Measurements from ENCODE around the gene MAPT. TPM values are rescaled to one million over a fixed set of nuclear protein-coding genes. Genes with fewer than 3 reads are reported as not detected.
"Not testable (repeated sequence)": the region's sequence is repeated elsewhere in the genome, so short reads cannot be mapped to it uniquely, and the experiment has no call there.

MAPT gene
- total RNA-seq, 1 donor from 2014 or later, result 2.1 TPM

DNA sequence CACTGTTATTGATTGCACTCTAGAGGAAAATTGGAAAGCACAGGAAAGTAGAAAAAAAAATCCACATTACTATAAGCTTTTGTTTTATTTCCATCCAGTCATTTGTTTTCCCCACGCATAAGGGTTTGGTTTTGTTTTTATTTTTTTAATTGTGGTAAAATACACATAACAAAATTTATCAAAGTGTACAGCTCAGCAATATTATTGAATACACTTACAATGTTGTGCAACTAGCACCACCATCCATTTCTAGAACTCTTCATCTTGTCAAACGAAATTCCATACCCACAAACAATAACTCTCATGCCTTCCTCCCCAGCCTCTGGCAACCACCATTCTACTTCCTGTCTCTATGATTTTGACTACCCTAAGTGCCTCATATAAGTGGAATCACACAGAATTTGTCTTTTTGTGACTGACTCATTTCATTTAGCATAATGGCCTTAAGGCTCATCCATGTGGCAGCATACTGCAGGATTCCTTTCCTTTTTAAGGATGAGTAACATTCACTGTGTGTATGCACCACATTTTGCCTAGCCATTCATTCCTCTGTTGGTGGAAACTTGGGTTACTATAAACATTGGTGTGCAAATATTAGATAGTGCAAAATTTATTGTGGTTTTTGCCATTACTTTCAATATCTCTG lies 38.5 kb upstream of the MAPT start:
- no peaks in the 10 kb centered on the region for H4K20me1 ChIP-seq (ENCODE audit: insufficient read depth, low read length)
- H3K27me3 ChIP-seq (ENCODE audit: insufficient read depth, low read length), result peaks cover 6% of the 10 kb centered on the region
- H3K36me3 ChIP-seq (ENCODE audit: insufficient read depth, low read length), result no peaks in the 10 kb centered on the region
- no peaks in the 10 kb centered on the region for H3K9me3 Mint-ChIP-seq (ENCODE audit: unreplicated experiment)
- H3K4me3 ChIP-seq (ENCODE audit: insufficient read depth, low read depth, low read length), result no peak overlapping the region
- no peak for FAIRE-seq
- H3K4me1 Mint-ChIP-seq (ENCODE audit: low read depth, unreplicated experiment), result no peaks in the 10 kb centered on the region
- H3K9ac ChIP-seq (ENCODE audit: low read length), result no peak overlapping the region
- H3K27ac Mint-ChIP-seq (ENCODE audit: unreplicated experiment), result no peak overlapping the region
- H3K79me2 ChIP-seq (ENCODE audit: insufficient read depth, low read length), result no peaks in the 10 kb centered on the region
- H3K27ac ChIP-seq (ENCODE audit: low read depth, low read length), result no peak overlapping the region
- H3K4me2 ChIP-seq (ENCODE audit: low read length), result no peak overlapping the region
- H3K27me3 Mint-ChIP-seq (ENCODE audit: low read depth, unreplicated experiment), result peaks cover 40% of the 10 kb centered on the region
- no peaks in the 10 kb centered on the region for H3K4me1 ChIP-seq (ENCODE audit: insufficient read depth, low read length)
- DNase-seq (ENCODE audit: low read depth), result no peak
- no peaks in the 10 kb centered on the region for H3K9me3 ChIP-seq (ENCODE audit: insufficient read depth, low read depth, low read length)
- no peak overlapping the region for H3K4me3 Mint-ChIP-seq (ENCODE audit: unreplicated experiment)
- no peaks in the 10 kb centered on the region for H3K36me3 Mint-ChIP-seq (ENCODE audit: low read depth, unreplicated experiment)
- no peak overlapping the region for H2AFZ ChIP-seq (ENCODE audit: low read depth, low read length)
- no peak for TF ChIP-seq EZH2 (IDR thresholded peaks at IDR 0.05; ENCODE audit: insufficient read depth, low read length)
- TF ChIP-seq, protein P1, sequence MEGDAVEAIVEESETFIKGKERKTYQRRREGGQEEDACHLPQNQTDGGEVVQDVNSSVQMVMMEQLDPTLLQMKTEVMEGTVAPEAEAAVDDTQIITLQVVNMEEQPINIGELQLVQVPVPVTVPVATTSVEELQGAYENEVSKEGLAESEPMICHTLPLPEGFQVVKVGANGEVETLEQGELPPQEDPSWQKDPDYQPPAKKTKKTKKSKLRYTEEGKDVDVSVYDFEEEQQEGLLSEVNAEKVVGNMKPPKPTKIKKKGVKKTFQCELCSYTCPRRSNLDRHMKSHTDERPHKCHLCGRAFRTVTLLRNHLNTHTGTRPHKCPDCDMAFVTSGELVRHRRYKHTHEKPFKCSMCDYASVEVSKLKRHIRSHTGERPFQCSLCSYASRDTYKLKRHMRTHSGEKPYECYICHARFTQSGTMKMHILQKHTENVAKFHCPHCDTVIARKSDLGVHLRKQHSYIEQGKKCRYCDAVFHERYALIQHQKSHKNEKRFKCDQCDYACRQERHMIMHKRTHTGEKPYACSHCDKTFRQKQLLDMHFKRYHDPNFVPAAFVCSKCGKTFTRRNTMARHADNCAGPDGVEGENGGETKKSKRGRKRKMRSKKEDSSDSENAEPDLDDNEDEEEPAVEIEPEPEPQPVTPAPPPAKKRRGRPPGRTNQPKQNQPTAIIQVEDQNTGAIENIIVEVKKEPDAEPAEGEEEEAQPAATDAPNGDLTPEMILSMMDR (IDR thresholded peaks at IDR 0.05; ENCODE audit: insufficient read depth, low read depth, low read length), result no peak

DNA sequence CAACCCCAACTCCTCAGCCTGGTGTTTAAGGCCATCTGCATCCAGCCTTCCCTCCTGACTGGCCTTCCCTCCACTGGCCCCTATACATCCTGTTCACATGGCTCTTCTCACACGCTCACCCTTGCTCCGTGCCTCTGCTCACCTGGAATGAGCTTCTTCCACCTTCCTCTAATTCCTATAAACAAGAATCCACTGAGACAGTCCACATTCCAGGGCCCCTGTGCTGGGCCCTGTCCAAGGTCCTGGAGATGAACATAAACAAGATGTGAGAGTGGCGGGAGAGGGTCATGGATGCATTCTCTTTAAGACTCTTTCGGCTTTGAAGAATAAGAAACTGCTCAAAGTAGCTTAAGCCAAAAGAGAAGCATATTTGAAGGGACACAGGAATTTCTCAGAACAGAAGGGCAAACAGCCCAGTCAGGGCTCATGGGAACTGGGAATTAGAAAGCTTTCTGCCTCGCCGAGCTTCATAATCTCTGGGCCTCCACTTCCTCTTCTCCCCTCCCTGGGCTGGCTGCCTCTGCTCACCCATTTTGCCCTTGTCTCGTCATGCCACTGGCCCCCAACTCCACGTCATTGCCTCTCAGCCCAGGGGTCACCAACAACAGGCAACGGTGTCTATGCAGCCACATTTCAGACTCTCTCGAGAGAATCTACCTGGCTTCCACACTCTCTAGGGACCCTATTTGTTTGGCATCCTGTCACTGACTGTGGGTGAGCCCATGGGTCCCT lies 36.2 kb upstream of the MAPT start:
- H3K27me3 Mint-ChIP-seq (ENCODE audit: low read depth, unreplicated experiment), result peaks cover 41% of the 10 kb centered on the region
- no peaks in the 10 kb centered on the region for H3K36me3 Mint-ChIP-seq (ENCODE audit: low read depth, unreplicated experiment)
- no peak for FAIRE-seq
- TF ChIP-seq, protein P1 (IDR thresholded peaks at IDR 0.05; ENCODE audit: insufficient read depth, low read depth, low read length), result no peak
- TF ChIP-seq EZH2 (IDR thresholded peaks at IDR 0.05; ENCODE audit: insufficient read depth, low read length), result no peak
- H3K4me3 Mint-ChIP-seq (ENCODE audit: unreplicated experiment), result no peak overlapping the region
- DNase-seq (ENCODE audit: low read depth), result peak; percentile 8
- Histone ChIP-seq H3K27ac (ENCODE audit: low read depth, low read length) (no peak overlapping the region), H3K9ac (ENCODE audit: low read length) (no peak overlapping the region), H3K4me3 (ENCODE audit: insufficient read depth, low read depth, low read length) (no peak overlapping the region), H4K20me1 (ENCODE audit: insufficient read depth, low read length) (no peaks in the 10 kb centered on the region), H2AFZ (ENCODE audit: low read depth, low read length) (no peak overlapping the region), H3K4me2 (ENCODE audit: low read length) (no peak overlapping the region), H3K4me1 (ENCODE audit: insufficient read depth, low read length) (no peaks in the 10 kb centered on the region), H3K36me3 (ENCODE audit: insufficient read depth, low read length) (no peaks in the 10 kb centered on the region), H3K79me2 (ENCODE audit: insufficient read depth, low read length) (no peaks in the 10 kb centered on the region), H3K9me3 (ENCODE audit: insufficient read depth, low read depth, low read length) (no peaks in the 10 kb centered on the region), H3K27me3 (ENCODE audit: insufficient read depth, low read length) (no peaks in the 10 kb centered on the region)
- H3K27ac Mint-ChIP-seq (ENCODE audit: unreplicated experiment), result no peak overlapping the region
- no peaks in the 10 kb centered on the region for H3K4me1 Mint-ChIP-seq (ENCODE audit: low read depth, unreplicated experiment)
- H3K9me3 Mint-ChIP-seq (ENCODE audit: unreplicated experiment), result no peaks in the 10 kb centered on the region

DNA sequence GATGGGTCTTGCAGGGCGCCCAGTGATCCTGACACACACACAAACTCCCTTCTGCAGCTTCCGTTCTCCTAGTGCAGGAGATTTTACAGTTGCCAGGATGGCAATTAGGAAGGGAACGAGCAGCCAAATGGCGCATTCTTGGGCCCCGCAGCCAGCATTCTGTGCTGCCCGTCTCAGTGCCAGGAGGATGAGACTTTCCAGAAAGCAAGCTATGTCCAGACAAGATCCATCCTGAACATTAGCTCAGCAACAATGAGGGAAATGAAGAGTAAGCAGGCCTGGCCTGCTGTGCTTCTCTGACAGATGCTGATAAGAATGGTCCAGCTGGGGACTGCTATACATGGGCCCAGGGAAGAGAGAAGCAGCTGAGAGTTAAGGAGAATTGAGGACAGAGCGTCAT lies 33.2 kb upstream of the MAPT start:
- H3K27ac Mint-ChIP-seq (ENCODE audit: unreplicated experiment), result no peak overlapping the region
- TF ChIP-seq EZH2 (IDR thresholded peaks at IDR 0.05; ENCODE audit: insufficient read depth, low read length), result no peak
- TF ChIP-seq, protein P1 (IDR thresholded peaks at IDR 0.05; ENCODE audit: insufficient read depth, low read depth, low read length), result no peak
- H3K4me3 Mint-ChIP-seq (ENCODE audit: unreplicated experiment), result no peak overlapping the region
- no peak for DNase-seq (ENCODE audit: low read depth)
- peaks cover 48% of the 10 kb centered on the region for H3K27me3 Mint-ChIP-seq (ENCODE audit: low read depth, unreplicated experiment)
- no peak overlapping the region for H2AFZ ChIP-seq (ENCODE audit: low read depth, low read length)
- H4K20me1 ChIP-seq (ENCODE audit: insufficient read depth, low read length), result no peaks in the 10 kb centered on the region
- no peaks in the 10 kb centered on the region for H3K36me3 ChIP-seq (ENCODE audit: insufficient read depth, low read length)
- H3K4me2 ChIP-seq (ENCODE audit: low read length), result no peak overlapping the region
- no peaks in the 10 kb centered on the region for H3K4me1 Mint-ChIP-seq (ENCODE audit: low read depth, unreplicated experiment)
- H3K27me3 ChIP-seq (ENCODE audit: insufficient read depth, low read length), result peaks cover 6% of the 10 kb centered on the region
- H3K9ac ChIP-seq (ENCODE audit: low read length), result no peak overlapping the region
- no peak for FAIRE-seq
- no peak overlapping the region for H3K27ac ChIP-seq (ENCODE audit: low read depth, low read length)
- no peaks in the 10 kb centered on the region for H3K36me3 Mint-ChIP-seq (ENCODE audit: low read depth, unreplicated experiment)
- H3K9me3 ChIP-seq (ENCODE audit: insufficient read depth, low read depth, low read length), result no peaks in the 10 kb centered on the region
- H3K4me3 ChIP-seq (ENCODE audit: insufficient read depth, low read depth, low read length), result no peak overlapping the region
- H3K9me3 Mint-ChIP-seq (ENCODE audit: unreplicated experiment), result peaks cover 2% of the 10 kb centered on the region
- no peaks in the 10 kb centered on the region for H3K79me2 ChIP-seq (ENCODE audit: insufficient read depth, low read length)
- H3K4me1 ChIP-seq (ENCODE audit: insufficient read depth, low read length), result no peaks in the 10 kb centered on the region

DNA sequence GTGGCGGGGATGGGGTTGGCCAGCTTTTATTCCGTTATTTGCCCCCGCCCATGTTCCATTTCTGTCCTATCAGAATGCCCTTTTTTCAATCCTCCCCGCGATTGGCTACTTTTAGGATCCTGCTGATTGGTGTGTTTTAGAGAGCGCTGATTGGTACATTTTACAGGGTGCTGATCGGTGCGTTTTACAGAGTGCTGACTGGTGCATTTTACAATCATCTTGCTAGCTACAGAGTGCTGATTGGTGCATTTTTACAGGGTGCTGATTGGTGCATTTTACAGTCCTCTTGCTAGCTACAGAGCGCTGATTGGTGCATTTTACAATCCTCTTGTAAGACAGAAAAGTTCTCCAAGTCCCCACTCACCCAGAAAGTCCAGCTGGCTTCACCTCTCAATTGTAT lies 32.2 kb upstream of the MAPT start:
- H3K27ac ChIP-seq (ENCODE audit: low read depth, low read length); H3K36me3 Mint-ChIP-seq (ENCODE audit: low read depth, unreplicated experiment); H3K9me3 ChIP-seq (ENCODE audit: insufficient read depth, low read depth, low read length); H3K27me3 ChIP-seq (ENCODE audit: insufficient read depth, low read length); H3K4me1 ChIP-seq (ENCODE audit: insufficient read depth, low read length); H2AFZ ChIP-seq (ENCODE audit: low read depth, low read length); H3K79me2 ChIP-seq (ENCODE audit: insufficient read depth, low read length); H3K4me3 Mint-ChIP-seq (ENCODE audit: unreplicated experiment); H4K20me1 ChIP-seq (ENCODE audit: insufficient read depth, low read length); H3K4me1 Mint-ChIP-seq (ENCODE audit: low read depth, unreplicated experiment); DNase-seq (ENCODE audit: low read depth); H3K27ac Mint-ChIP-seq (ENCODE audit: unreplicated experiment); H3K9me3 Mint-ChIP-seq (ENCODE audit: unreplicated experiment); FAIRE-seq; H3K4me2 ChIP-seq (ENCODE audit: low read length); H3K4me3 ChIP-seq (ENCODE audit: insufficient read depth, low read depth, low read length); H3K36me3 ChIP-seq (ENCODE audit: insufficient read depth, low read length); H3K9ac ChIP-seq (ENCODE audit: low read length): not testable (repeated sequence)
- peaks cover 48% of the 10 kb centered on the region for H3K27me3 Mint-ChIP-seq (ENCODE audit: low read depth, unreplicated experiment)

Data from astrocyte (in vitro differentiated cells and primary cell).